Right lobe of liver (tissue), 6 donors: ENCODE data around the gene SERPINA10. TPM values are rescaled to one million over a fixed set of nuclear protein-coding genes. Genes with fewer than 3 reads are reported as not detected.

Source experiments
- ATAC-seq, 4 donors: fragments of 200-7000 bp; cut with Tn5 transposase; one replicate each; pipeline ENCODE4 v1.9.1; 2020; ENCODE audit warnings: mild to moderate bottlenecking in 4 of 4, moderate library complexity in 4 of 4
- DNase-seq, 3 donors: peaks; one replicate each; pipeline ENCODE4 v3.0.0-alpha.2; 2020
- H3K27ac ChIP-seq, 3 donors: fragments of 200-600 bp; one replicate each; pipeline ENCODE4 v1.8.0; 2022
- H3K27me3 ChIP-seq, 2 donors: fragments of 200-600 bp; one replicate each; pipeline ENCODE4 v1.8.0; 2022
- H3K36me3 ChIP-seq, 4 donors: fragments of 200-600 bp; sonication (generic) in 1 of 4; one replicate each; pipeline versions ENCODE4 v1.5.1 to v1.8.0; 2017 to 2022; ENCODE audit warnings: control low read depth in 1 of 4
- H3K4me1 ChIP-seq, 4 donors: fragments of 200-600 bp; sonication (generic) in 1 of 4; one replicate each; pipeline versions ENCODE4 v1.5.1 to v1.8.0; 2017 to 2022; ENCODE audit warnings: control low read depth in 1 of 4
- H3K4me3 ChIP-seq, 3 donors: fragments of 200-600 bp; one replicate each; pipeline ENCODE4 v1.8.0; 2022
- H3K9me3 ChIP-seq, 4 donors: fragments of 200-600 bp; sonication (generic) in 1 of 4; one replicate each; pipeline versions ENCODE4 v1.5.1 to v1.8.0; 2017 to 2022; ENCODE audit warnings: control low read depth in 1 of 4
- CTCF ChIP-seq, 4 donors: fragments of 200-600 bp in 3 of 4; fragments of 450-650 bp in 1 of 4; IDR thresholded peaks; one replicate each; pipeline versions ENCODE4 v1.5.1 to v1.8.0; 2016 to 2022; ENCODE audit warnings: antibody characterized with exemption in 4 of 4, mild to moderate bottlenecking in 2 of 4
- POLR2A ChIP-seq: fragments of 450-650 bp; IDR thresholded peaks from one replicate; pipeline ENCODE4 v1.6.1; 2017; ENCODE audit warnings: antibody characterized with exemption, mild to moderate bottlenecking
- WGBS: methylation state at CpG from one replicate; pipeline ENCODE4 v1.1.6; 2018; ENCODE audit warnings: low coverage, low lambda C conversion rate; ENCODE audit not compliant: insufficient coverage; ENCODE audit errors: missing lambda C conversion rate; 5-methylcytosine and 5-hydroxymethylcytosine counted together
- intact Hi-C, 2 donors: fragments of 100-400 bp; cut with DNase I; formaldehyde crosslinking; loops; one replicate each; pipeline versions ENCODE4 v1.11.2 to v1.14.1; 2022
- total RNA-seq, 6 experiments: library from RNA; depleted of rRNA in 2 of 6; stranded (reverse); fragments of >200 nt in 2 of 6; fragmentation: NEBNext Ultra II Directional in 3 of 6; extraction: Animal tissue kit (Norgen Biotek cat#: 25700) in 3 of 6; gene quantifications; one replicate each; pipeline versions ENCODE4 v1.1.0 to v1.2.4, GENCODE V29; 2016 to 2023
- donor health status: DM: no; HTN: yes; CAD: no.
- donor health status: DM: no; HTN: no; CAD: no.
- donor health status: DM: no; HTN: no; CAD: no.
- donor health status: DM: no; HTN: yes; CAD: no.
- donor health status: DM: no; HTN: yes; CAD: no.

The SERPINA10 gene
- total RNA-seq, 6 experiments from 2014 or later = 114 to 400 (median 239) TPM

DNA sequence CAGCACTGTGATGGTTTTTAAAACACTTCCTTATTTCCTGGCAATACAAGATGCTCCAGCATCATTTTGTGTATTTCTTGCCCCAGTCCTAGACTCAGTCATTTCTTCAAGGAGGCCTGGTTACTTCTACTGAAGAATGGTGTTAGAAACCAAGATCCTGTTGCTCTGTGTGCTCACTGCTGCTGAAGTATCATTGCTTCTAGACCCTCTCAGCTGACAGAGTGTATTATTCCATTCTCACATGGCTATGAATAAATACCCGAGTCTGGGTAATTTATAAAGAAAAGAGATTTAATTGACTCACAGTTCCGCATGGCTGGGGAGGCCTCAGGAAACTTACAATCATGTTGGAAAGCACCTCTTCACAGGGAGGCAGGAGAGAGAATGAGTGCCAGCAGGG lies 45.0 kb upstream of the SERPINA10 start:
- ATAC-seq = no peak

GRCh38 chr14:94337274-94337673 lies 44.2 kb upstream of the SERPINA10 start:
- H3K4me1 ChIP-seq = peaks cover 0 to 38% (median 15%) of the 10 kb centered on the region in 4 donors
- peak in 2 of 4 donors; percentile 10 to 24 for ATAC-seq
- H3K4me3 ChIP-seq = no peak overlapping the region
- 32% methylated on average over 6 of the region's 6 CpGs for WGBS
- peak overlapping the region in 1 of 3 donors; percentile 6 for H3K27ac ChIP-seq
- no peak for TF ChIP-seq POLR2A
- peak in 1 of 4 donors; percentile 21 for TF ChIP-seq CTCF (IDR thresholded peaks at IDR 0.05)
- no peaks in the 10 kb centered on the region for H3K27me3 ChIP-seq
- intact Hi-C loops = no loop called here
- no peaks in the 10 kb centered on the region for H3K9me3 ChIP-seq
- H3K36me3 ChIP-seq = no peaks in the 10 kb centered on the region
- DNase-seq = no peak

More for the DNA sequence above, 45.0 kb upstream of the SERPINA10 start:
- no peaks in the 10 kb centered on the region for H3K36me3 ChIP-seq
- no peaks in the 10 kb centered on the region for H3K27me3 ChIP-seq
- H3K9me3 ChIP-seq = no peaks in the 10 kb centered on the region
- intact Hi-C loops = no loop called here
- TF ChIP-seq CTCF (IDR thresholded peaks at IDR 0.05) = no peak
- TF ChIP-seq POLR2A = no peak
- no peak for DNase-seq
- 76% methylated on average over 2 of the region's 2 CpGs for WGBS
- H3K27ac ChIP-seq = no peak overlapping the region
- H3K4me1 ChIP-seq = peaks cover 0 to 44% (median 17%) of the 10 kb centered on the region in 4 donors
- no peak overlapping the region for H3K4me3 ChIP-seq

- ATAC-seq (peak in 1 of 4 donors; percentile 59), DNase-seq (no peak)
- H3K36me3 ChIP-seq = no peaks in the 10 kb centered on the region
- H3K9me3 ChIP-seq = no peaks in the 10 kb centered on the region
- WGBS = 15% methylated on average over 4 of the region's 4 CpGs
- H3K4me3 ChIP-seq = no peak overlapping the region
- no peak overlapping the region for H3K27ac ChIP-seq
- intact Hi-C loops = no loop called here
- H3K4me1 ChIP-seq = peaks cover 0 to 30% (median 9%) of the 10 kb centered on the region in 4 donors
- TF ChIP-seq POLR2A (no peak), CTCF (IDR thresholded peaks at IDR 0.05) (no peak)
- no peaks in the 10 kb centered on the region for H3K27me3 ChIP-seq
Measured at GRCh38 chr14:94334872-94335271, 41.8 kb upstream of the SERPINA10 start.

DNA sequence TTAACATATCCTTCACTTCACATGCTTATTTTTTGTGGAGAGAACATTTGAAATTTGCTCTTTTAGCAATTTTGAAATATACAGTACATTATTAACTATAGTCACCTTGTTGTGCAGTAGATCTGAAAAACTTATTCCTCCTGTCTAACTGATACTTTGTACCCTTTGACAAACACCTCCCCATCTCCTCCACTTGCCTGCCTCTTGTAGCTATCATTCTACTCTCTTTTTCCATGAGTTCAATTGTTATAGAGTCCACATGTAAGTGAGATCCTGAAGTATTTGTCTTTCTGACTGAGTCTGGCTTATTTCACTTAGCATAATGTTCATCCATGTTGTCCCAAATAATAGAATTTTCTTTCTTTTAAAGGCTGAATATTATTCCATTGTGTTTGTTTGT lies 39.5 kb upstream of the SERPINA10 start:
- no peak overlapping the region for H3K27ac ChIP-seq
- H3K4me3 ChIP-seq = no peak overlapping the region
- TF ChIP-seq CTCF (IDR thresholded peaks at IDR 0.05) (no peak), POLR2A (no peak)
- DNase-seq (no peak), ATAC-seq (no peak)
- no peaks in the 10 kb centered on the region for H3K9me3 ChIP-seq
- H3K27me3 ChIP-seq = no peaks in the 10 kb centered on the region
- peaks cover 0 to 24% (median 7%) of the 10 kb centered on the region in 4 donors for H3K4me1 ChIP-seq
- no peaks in the 10 kb centered on the region for H3K36me3 ChIP-seq
- intact Hi-C loops = no loop called here

DNA sequence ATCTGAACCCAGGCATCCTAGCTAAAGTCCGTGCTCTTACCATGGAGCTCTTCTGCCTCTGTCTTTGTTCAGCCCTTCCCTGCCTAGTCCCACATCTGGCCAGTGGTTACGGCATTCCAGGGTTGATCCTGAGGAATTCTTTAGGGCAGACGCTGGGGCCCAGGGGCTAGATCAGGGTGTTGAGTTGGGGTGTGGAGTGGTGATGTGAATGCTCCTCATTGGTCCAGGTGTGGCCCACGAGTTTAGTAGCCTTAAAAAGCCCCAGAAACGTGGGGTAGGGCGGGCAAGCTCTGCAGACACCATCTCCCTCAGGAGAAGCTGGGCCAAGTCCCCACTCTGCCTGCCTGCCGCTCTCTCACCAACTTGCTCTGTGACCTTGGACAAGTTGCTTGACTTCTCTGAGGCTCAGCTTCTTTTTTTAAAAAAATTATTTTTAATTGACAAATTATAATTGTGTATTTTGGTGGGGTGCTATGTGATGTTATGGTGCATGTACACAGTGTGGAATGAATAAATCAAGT lies 39.1 kb upstream of the SERPINA10 start:
- H3K9me3 ChIP-seq = no peaks in the 10 kb centered on the region
- no peak for ATAC-seq
- H3K36me3 ChIP-seq = no peaks in the 10 kb centered on the region
- H3K27ac ChIP-seq = no peak overlapping the region
- H3K4me3 ChIP-seq = no peak overlapping the region
- intact Hi-C loops = no loop called here
- H3K27me3 ChIP-seq = no peaks in the 10 kb centered on the region
- 100% methylated on average over 2 of the region's 7 CpGs for WGBS
- no peak for TF ChIP-seq POLR2A
- no peak for TF ChIP-seq CTCF (IDR thresholded peaks at IDR 0.05)
- DNase-seq = no peak
- H3K4me1 ChIP-seq = peaks cover 0 to 19% (median 4%) of the 10 kb centered on the region in 4 donors
